Measurements from ENCODE around the gene DESI1.

DNA sequence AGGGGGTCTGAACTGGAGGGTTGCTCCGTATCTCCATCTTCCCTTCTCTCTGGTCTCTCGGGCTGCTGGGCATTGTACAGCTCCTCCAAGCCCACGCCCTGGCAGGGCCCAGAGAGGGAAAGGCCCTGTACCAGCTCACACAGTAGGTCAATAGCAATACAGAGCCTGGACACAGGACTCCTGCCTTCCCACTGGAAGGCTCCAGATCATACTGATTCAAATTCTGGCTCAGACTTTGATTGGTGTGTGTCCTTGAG, 53.4 kb downstream of the DESI1 start:
- TF ChIP-seq, protein P1, sequence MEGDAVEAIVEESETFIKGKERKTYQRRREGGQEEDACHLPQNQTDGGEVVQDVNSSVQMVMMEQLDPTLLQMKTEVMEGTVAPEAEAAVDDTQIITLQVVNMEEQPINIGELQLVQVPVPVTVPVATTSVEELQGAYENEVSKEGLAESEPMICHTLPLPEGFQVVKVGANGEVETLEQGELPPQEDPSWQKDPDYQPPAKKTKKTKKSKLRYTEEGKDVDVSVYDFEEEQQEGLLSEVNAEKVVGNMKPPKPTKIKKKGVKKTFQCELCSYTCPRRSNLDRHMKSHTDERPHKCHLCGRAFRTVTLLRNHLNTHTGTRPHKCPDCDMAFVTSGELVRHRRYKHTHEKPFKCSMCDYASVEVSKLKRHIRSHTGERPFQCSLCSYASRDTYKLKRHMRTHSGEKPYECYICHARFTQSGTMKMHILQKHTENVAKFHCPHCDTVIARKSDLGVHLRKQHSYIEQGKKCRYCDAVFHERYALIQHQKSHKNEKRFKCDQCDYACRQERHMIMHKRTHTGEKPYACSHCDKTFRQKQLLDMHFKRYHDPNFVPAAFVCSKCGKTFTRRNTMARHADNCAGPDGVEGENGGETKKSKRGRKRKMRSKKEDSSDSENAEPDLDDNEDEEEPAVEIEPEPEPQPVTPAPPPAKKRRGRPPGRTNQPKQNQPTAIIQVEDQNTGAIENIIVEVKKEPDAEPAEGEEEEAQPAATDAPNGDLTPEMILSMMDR (IDR thresholded peaks at IDR 0.05 in 2 of 3, conservative IDR thresholded peaks at IDR 0.05 in 1 of 3; ENCODE audit: borderline replicate concordance in 1 of 3, insufficient read depth in 1 of 3, low read depth in 2 of 3, low read length in 2 of 3): no peak
- TF ChIP-seq RAD21 (IDR thresholded peaks at IDR 0.05; ENCODE audit: low read depth) (no peak), EGR1 (IDR thresholded peaks at IDR 0.05; ENCODE audit: low read depth) (no peak), SRF (IDR thresholded peaks at IDR 0.05; ENCODE audit: low read depth) (no peak), CEBPB (IDR thresholded peaks at IDR 0.05; ENCODE audit: low read depth) (no peak), YY1 (IDR thresholded peaks at IDR 0.05; ENCODE audit: extremely low read depth, insufficient replicate concordance, low read depth, low read length) (no peak), POLR2A (IDR thresholded peaks at IDR 0.05; ENCODE audit: borderline replicate concordance, extremely low read depth, insufficient read depth, insufficient read length) (no peak), POLR2AphosphoS5 (IDR thresholded peaks at IDR 0.05; ENCODE audit: low read depth, low read length) (no peak), EZH2 (IDR thresholded peaks at IDR 0.05) (no peak), ZNF274 (IDR thresholded peaks at IDR 0.05; ENCODE audit: low read depth, low read length) (no peak)

Data from HCT116 (cell line).